ENCODE measurements around the gene GCK.

Gene GCK

DNA sequence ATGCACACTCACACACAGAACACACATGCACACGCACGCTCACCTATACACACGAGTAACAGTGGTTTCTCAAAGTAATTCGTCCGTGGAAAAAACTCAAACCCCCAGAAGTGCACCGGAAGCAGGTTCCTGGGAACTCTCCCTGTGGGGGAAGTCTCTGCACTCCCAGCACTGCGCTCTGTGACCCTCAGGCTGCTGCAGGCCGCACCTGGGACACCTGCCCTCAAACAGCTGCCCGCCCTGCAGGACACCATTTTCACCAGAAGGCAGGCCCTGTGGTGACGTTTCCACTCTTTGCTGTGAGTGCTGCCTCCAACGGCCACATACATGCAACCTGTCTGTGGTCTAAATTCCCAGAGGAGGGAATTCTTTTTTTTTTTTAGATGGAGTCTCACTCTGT lies 32.8 kb upstream of the GCK start:
- no peak for DNase-seq

DNA sequence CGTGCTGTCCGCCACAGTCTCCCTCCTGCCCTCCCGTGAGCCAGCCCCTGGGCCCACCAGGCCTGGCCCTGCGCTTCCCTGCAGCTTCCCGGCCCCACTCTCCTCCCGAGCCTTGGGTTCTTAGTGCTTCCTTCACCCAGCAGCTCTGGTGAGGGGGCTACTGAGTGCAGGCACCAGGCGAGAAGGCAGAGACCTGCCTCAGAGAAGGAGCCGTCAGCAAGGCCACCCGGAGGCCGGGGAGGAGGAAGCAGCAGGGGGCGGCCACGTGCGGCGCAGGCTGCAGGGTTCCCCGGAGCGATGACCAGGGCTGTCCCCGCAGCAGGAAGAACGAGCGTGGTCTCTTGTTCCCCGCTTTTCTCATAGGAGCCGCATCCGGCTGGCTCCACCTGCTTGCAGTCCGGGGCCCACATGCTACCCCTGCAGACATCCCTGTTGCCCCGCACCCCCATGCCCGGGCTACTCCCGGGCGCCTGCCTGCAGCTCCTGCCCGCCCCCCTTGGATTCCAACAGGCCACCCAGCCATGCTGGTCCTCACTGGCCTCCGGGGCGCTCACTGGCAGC lies 32.1 kb upstream of the GCK start:
- DNase-seq, result no peak

DNA sequence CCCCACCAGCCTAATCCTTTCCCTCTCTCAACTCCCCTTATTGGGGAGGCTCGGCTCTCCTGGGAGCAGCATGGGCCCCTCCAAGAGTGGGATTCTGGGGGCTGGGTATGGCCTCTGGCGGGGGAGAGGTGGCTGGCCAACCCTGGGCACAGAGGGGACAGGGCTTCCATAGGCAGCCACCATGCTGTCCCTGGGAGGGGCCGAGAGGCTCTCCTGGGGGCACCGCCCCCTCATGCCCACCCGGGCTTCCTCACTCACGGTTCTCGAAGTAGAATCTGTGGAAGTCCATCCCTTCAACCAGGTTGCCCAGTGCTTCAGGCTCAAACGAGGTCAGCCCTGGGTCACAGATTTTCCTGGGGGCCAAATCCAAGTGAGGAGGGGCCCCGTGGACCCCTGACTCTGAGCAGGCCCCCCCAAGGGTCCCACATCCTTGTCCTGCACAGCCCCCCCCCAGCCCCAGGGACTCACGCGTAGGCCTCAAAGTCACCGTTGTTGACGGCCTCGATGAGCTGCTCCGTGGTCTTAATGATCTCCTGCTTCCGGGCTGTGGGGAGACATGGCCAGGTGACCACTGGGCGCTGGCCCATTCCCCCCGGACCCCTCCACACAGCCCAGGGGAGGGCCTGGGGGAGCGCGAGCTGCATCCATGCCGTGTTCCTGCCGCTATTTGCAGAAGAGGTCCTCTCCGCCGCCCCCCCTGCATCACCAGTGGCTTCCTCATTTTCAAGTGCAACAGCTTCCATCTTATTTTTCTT lies 31.3 kb upstream of the GCK start:
- peak; percentile 24 for DNase-seq

DNA sequence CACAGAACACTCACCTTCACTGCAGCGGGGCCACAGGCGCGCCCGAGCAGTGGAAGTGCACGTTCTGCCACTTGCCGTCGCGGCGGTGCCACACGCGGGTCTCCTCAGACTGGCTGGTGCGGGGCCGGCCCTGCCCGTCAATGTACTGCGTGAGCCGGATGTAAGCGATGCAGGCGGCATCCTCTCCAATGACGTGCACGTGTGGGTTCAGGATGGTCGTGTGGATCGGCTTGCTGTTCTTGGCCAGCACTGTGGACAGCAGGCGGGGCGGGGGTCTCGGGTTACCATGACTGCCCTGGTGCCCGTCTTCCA lies 30.8 kb upstream of the GCK start:
- DNase-seq, result peak; percentile 22

DNA sequence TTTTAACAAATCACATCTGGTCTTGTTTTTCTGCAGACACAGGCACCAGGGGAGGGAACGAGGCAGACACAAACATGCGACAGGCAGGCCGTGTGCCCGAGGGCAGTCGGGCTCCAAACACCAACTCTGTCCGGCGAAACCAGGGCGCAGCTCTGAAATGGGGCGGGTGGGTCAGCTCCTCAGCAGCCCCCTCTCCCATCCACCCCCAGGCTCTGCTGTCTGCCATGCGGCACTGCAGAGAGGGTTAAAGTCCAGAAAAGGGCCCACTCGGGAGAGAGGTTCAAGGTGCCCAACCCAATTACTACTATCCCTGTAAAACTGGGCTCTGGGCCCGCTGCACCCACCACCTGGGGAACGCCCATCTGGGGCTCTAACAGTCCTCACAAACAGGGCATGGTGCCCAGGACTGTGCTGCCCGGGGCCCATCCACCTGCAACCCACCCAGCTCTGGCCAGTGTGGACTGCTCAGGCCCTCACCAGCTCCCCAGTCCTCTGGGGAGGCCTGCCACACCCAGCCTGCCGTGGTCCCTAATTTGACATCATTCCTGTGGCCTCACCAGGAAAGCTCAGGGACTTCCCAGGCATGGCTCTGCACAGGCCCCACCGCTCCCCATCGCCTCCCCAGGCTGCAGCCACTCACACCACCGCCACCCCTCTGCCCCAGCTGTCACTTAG lies 30.3 kb upstream of the GCK start:
- DNase-seq, result peak; percentile 24

DNA sequence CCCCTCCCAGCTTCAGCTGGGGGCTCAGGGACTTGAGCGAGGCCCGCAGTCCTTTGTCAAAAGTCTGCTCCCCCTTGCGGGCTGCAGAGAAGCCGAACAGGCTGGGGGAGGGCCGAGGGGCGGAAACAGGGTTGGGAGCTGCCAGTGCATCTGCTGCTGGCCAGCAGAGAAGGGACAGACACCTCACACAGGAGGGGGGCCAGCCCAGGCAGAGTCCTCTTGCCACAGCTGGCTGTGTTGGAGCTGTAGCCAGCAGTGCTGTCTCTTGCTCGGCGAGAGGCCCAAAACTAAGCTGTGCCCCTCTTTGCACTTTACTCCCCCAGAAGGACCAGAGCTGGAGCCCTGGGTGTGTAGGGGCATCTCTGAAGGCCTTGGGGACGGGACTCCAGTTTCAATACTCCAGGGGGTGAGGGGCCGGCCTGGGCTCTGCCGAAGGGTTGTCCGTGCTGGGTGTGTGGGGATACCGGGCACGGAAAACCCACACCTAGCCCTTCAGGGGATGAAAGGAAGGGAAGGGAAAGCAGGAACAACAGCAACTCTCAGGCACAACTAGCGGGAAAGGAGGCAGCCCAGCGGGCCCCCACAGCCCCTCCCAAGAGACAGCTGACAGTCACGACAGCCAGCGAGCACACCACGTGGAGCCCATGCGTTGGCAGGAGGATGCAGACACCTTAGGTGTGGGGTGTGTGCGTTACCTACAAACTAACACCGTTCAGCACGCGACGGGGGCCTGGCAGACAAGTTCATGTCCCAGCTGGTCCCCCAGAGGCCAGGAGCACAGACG lies 29.4 kb upstream of the GCK start:
- DNase-seq, result peak; percentile 74

DNA sequence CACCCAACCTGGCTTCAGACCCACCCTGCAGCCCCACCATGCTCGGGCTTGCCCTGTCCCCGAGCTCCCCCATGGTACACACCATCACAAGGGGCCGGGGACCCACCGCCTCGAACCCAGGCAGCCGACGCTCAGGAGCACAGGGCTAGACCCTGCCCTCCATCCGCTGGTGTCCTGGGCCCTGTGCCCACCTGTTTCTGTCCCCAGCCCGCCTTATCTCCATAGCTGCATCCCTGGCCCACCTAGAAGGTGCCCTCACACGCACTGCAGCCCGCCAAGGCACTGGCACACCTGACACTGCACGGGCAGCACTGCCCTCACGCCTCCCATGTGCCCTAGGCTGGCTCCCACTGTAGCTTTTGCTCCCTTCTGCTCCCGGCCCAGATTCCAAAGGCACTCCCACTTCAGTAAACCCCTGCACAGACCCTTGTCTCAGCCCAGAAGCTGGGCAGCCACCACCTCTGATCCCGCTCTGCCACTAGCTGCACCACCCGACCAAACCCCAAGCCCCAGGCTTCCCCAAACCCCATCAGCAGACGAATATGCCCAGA lies 28.7 kb upstream of the GCK start:
- DNase-seq, result peak; percentile 22

DNA sequence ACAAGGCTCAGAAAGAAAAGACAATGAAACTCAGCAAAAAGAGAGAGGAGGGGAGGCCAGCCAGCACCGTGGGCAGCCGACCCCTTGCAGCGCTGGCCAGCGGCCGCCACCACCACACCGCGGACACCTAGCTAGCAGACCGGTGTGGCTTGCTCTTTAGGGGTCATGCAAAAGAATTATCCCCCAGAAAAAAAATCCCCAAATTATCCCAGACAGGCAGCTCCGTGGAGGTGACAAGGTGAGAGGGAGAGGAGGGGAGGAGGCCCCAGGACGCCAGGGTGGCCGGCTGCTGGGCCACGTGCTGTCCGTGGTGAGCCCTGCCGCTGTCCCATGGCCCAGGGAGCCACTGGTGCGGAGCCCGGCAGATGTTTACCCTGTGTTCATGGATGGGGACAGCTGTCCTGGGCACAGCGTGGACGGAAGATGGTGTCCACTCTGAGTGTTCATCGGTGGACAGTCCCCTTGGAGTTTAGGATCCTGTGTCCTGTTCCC lies 28.0 kb upstream of the GCK start:
- DNase-seq, result peak; percentile 24

DNA sequence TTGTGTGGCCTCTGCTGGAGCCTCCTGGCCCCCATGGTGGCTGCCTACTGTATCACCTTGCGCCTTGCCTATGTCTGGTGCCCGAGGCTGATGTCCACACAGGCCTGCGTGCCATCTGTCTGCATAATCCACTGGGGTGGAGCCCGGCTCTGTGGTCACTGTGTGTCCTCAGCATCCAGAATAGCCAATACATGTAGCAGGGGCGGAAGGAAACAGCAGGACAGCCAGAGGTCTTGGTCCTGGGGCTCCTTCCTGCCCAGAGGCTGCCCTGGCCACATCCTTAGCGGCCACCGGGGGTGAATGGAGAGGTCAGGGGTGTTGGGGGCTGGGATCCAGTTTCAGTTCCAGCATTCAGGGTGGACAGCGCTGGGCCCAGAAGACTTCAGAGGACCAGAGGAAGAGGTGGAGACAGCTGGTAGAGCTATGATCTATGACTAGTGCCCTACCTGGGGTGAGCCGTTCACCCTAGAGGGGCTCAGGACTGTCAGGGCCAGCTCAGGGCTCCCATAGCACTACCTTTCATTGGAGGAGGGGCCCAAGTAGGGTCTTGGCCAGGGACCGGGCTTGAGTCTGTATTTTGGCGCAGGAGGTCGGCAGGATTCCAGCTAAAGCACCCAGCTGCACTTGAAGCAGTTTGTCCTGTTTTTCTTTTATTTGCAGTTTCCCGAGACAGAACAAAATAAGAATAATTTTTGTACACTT lies 27.4 kb upstream of the GCK start:
- DNase-seq, result peak; percentile 29

DNA sequence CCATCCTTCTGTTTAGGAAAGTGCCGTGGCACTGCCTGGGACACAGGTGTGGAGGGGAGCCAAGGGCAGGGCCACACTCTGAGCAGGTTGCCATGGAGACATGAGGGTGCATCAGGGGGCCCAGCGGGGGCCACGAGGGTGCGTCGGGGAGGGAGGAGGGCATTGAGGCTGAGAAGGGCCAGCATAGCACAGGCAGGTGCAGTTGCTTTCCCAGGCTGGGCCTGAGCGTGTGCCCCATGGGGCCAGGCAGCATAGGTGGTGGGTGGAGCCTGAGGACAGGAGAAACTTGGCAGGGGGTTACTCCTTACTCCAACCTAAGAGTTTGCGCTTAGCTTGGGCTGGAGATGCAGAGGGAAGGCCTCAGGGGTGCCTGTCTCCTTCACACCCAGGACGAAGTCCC lies 26.8 kb upstream of the GCK start:
- no peak for DNase-seq

DNA sequence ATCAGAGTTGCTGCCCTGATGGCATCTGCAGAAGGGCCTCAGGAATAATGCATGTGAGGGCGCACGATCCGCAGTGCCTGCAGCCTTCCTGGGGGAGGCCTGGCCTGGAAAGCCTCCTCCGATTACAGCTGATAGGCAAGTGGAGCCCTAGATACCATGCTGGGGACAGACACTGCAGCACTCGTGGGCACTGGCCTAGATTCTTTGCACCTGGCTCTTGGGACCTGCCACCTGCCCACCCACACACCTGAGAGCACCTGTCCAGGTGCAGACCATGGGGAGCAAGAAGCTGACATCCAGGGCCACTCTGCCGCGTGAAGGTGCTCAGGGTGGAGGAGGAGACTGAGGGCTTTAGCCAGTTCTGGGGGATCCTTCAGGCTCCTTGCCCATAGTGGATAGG lies 26.3 kb upstream of the GCK start:
- no peak for DNase-seq

DNA sequence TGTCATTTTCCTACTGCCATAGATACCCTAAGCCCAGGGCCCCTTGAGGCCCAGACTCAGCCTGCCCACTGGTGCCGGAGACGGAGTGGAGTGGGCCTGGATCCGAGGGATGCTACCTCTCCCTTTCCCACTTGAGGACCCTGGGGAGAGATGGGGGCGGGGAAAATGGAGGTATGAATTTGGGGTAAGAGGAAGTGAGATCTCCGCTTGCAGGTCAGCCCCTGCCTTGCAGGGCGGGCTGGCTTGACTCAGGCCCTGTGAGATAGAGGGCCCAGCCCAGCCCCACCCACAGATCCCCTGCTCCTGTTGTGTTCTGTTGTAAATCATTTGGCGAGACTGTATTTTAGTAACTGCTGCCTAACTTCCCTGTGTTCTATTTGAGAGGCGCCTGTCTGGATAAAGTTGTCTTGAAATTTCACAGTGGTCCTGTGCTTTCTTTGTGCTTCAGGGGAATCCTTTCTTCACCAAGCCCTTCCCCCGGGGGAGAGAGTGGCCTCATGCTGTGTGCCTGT lies 24.7 kb upstream of the GCK start:
- no peak for DNase-seq

DNA sequence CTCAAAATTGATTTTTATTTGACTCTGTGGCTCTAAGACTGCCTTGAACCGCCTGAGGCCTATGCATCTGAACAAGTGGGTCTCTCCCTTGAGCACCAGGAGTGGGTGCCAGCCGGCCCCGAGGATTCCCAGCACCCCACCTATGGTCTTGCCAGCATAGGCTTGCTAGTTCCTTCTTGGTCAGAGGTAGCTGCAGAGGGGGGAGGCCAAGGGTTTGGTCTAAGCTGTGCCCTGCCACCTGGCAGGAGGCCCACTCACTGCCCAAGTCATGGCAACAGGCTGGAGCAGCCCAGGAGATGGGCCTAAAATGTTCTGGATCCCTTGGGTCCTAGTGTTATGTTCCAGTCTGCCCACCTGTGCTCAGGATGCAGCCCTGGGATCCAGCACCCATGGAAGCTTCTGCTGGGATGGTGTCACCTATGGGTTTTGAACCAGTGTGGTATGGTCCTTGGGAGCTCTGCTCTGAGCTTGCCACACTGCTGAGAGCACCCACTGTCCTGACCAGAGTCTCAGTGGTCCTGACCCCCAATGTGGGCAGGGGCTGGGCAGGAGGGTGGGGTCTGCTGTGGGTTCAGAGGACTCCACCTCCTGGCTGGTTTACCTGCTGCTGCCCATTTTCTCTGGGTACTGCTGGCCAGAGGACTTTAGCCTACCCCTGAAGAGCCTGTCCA lies 24.1 kb upstream of the GCK start:
- DNase-seq, result no peak

DNA sequence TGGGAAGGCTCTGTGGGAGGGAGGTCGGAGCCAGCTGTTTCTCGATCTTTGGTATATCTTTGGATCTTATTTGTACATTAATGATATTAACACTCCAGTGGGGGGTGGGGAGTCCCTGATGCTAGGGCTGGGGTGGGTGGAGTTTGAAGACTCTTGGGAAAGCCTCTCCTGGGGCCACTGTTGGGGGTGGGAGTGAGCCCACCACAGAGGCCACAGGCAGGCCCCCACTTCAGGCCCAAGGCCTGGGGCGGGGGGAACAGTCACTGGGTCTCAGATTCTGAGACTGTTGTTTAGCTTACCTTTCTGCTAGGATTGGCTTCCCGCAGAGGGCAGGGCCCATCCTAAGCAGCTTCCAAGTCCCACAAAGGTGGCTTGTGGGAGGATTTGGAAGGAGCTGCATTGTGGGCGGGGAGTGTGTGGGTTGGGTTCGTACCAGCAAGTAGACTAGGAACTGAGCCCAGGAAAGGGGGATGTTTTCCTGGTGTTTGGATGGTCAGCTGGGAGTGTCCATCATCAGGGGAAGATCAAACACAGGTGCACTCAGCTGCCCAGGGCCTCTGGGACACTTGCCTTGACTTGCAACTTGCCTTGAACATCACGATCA lies 23.4 kb upstream of the GCK start:
- DNase-seq, result no peak

DNA sequence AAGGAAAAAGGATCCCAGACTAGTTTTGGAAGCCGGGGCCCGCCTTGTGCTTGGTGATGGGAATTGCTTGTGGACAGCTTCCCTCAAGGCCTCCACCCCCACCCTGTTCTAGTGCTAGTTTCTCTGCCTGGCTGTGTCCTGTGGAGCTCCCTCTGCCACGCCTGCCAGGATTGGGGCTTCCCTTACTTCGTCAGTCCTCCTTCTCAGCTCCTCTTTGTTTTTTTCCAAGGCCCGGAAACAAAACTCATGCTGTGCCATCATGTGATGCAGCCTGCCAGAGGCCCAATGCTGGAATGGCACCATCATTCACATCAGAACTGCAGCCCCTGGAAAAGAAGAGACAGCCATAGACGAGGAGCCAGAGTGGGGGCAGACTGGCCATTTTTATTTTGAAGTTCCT lies 22.8 kb upstream of the GCK start:
- no peak for DNase-seq

DNA sequence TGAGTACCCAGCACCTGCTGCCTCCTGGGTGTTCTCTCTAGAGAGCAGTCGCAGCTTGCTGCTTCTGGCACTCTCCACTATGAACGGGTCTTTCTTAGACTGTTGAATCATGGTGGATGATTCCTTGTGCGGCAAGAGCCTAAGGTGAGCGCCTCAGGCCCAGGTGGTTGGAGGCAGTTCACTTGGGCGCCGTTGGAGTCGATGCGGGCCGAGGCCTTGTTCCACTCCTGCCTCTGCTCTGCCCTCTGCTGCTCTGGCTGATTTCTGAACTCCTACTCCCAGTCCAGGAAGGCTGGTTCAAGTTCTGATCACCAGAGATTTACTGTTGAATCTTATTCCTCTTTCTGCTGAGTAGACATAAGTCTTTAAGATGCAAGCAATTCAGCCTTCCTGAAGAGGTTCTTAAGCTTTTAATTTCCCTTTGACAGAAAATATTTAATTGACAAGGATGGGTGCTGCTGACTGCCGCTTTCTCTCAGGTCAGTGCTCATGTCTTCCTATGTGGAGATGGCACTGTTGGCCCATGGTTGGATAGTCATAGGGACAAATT lies 22.0 kb upstream of the GCK start:
- no peak for DNase-seq

DNA sequence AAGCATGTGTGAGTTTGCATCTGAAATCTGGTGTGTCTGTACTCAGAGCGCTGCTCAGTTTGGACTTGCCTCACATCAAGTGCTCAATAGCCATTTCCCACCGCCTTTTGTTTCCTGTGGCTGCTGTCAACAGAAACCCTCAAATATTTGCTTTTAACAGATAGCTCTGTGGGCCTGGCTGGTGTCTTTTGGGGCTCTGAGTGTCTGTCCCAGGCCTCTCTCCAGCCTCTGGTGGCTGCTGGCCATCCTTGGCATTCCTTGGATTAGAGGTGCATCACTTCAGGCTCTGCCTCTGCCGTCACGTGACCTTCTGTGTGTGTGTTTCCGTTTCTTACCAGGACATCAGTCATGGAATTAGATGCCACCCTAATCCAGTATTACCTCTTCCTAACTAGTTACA lies 20.9 kb upstream of the GCK start:
- DNase-seq, result no peak

DNA sequence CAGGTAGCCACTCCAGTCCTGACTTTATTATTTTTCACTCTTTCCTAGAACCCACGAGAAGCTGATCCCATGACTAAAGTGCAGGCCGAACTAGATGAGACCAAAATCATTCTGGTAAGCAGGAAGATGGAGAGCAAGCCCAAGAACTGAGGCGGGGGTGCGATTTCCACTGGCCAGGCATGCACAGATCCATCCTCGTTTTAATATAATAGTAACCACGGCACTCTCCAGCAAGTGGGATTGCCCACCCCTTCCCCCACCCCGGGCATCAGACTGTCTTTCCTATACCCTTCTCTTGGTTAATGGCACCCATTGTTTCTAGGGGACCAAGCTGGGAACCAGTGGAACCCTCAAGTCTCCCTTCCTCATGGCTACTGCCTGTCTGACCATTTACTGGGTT lies 18.8 kb upstream of the GCK start:
- no peak for DNase-seq

DNA sequence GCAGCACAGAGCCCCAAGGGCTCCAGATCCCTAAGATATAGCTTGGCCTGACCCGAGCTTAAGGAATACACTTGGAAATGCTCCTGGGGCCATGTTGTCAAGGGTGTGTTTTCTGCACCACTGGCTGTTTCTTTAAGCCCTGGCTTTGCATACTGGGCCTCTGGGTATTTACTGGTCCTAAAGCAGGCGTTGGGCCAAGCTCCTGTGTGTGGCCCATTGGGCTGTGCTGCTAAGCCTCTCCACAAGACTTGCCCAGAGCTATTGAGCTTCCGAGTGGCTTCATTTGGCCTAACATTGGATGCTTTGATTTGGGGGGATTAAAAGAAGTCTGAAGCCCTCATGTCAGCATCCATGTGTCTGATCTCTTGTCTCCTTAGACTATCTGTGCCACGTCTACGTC lies 16.8 kb upstream of the GCK start:
- no peak for DNase-seq

DNA sequence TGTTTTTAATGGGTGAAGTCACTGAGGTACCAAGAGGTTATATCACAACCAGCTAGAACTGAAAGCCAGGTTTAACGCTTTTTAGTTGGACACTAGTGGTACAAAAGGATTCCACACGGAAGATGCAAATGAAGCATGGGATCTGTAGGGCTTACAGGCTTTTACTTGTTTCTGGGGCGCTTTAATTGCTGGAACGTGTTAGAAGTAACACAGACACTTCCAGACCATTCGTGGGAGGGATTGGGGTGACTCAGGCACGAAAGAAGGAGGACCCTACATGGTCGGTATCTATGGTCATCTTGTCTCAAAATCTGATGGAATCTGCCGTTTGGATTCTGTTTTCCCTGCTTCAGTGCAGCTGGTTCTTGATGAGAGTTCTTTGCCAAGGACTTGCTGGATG lies 12.6 kb upstream of the GCK start:
- DNase-seq, result no peak

Measured in left hindlimb (tissue), 1 donor.